Liver (tissue), 3 donors: ENCODE measurements around the gene LILRA6.

Experiments
- CTCF ChIP-seq: fragments of 150-350 bp; IDR thresholded peaks from 2 replicates; pipeline ENCODE4 v1.5.1; 2017; ENCODE audit warnings: improper control_type of control experiment, low read depth, low read length; ENCODE audit not compliant: missing input control
- EGR1 ChIP-seq, 2 donors: IDR thresholded peaks; 2 replicates each; pipeline ENCODE4 v1.6.1; 2016 to 2018; ENCODE audit warnings: antibody characterized with exemption in 2 of 2, low read depth in 2 of 2
- FOXA1 ChIP-seq: IDR thresholded peaks from 2 replicates; pipeline ENCODE4 v1.6.1; 2016; ENCODE audit warnings: antibody characterized with exemption
- GABPA ChIP-seq, 2 donors: IDR thresholded peaks in 1 of 2; conservative IDR thresholded peaks in 1 of 2; 2 replicates each; pipeline ENCODE4 v1.6.1; 2016; ENCODE audit warnings: antibody characterized with exemption in 2 of 2, mild to moderate bottlenecking in 1 of 2, moderate library complexity in 1 of 2
- JUND ChIP-seq, 2 donors: IDR thresholded peaks; 2 replicates each; pipeline ENCODE4 v1.6.1; 2016; ENCODE audit warnings: antibody characterized with exemption in 2 of 2
- MAX ChIP-seq: IDR thresholded peaks from 2 replicates; pipeline ENCODE4 v1.6.1; 2016; ENCODE audit warnings: antibody characterized with exemption
- RAD21 ChIP-seq, 2 donors: IDR thresholded peaks; 2 replicates each; pipeline ENCODE4 v1.6.1; 2016; ENCODE audit warnings: antibody characterized with exemption in 2 of 2, mild to moderate bottlenecking in 2 of 2
- REST ChIP-seq: IDR thresholded peaks from 2 replicates; pipeline ENCODE4 v1.6.1; 2016; ENCODE audit warnings: antibody characterized with exemption, mild to moderate bottlenecking
- SP1 ChIP-seq: IDR thresholded peaks from 2 replicates; pipeline ENCODE4 v1.6.1; 2018; ENCODE audit warnings: antibody characterized with exemption, mild to moderate bottlenecking
- TAF1 ChIP-seq: conservative IDR thresholded peaks from 2 replicates; pipeline ENCODE4 v1.6.1; 2016; ENCODE audit warnings: antibody characterized with exemption, mild to moderate bottlenecking
- donor health status: healthy.
- donor health status: healthy.

GRCh38 chr19:54206030-54206830 lies 36.4 kb downstream of the LILRA6 start:
- TF ChIP-seq REST (no peak), CTCF (no peak), RAD21 (IDR thresholded peaks at IDR 0.05) (no peak), EGR1 (IDR thresholded peaks at IDR 0.05; ENCODE audit: low read depth in 2 of 2) (no peak), JUND (IDR thresholded peaks at IDR 0.05) (no peak), MAX (no peak), SP1 (no peak), GABPA (IDR thresholded peaks at IDR 0.05 in 1 of 2, conservative IDR thresholded peaks at IDR 0.05 in 1 of 2) (no peak), FOXA1 (no peak), TAF1 (no peak)
